Tibial nerve (tissue), 4 donors: Measurements from ENCODE around the gene RPLP2.

Experiments used
- CTCF ChIP-seq, 5 experiments: fragments of 200-600 bp in 3 of 5; fragments of 450-650 bp in 2 of 5; sonication (generic) in 3 of 5; IDR thresholded peaks; one replicate each; pipeline ENCODE4 v1.5.1; 2016 to 2019; ENCODE audit warnings: antibody characterized with exemption in 5 of 5, mild to moderate bottlenecking in 3 of 5, moderate library complexity in 2 of 5
- EP300 ChIP-seq, 2 donors: sonication (generic); formaldehyde crosslinking; IDR thresholded peaks; one replicate each; pipeline ENCODE4 v1.6.1; 2017; ENCODE audit warnings: antibody characterized with exemption in 2 of 2, mild to moderate bottlenecking in 1 of 2
- POLR2A ChIP-seq, 2 donors: fragments of 450-650 bp; IDR thresholded peaks; one replicate each; pipeline ENCODE4 v1.6.1; 2017; ENCODE audit warnings: antibody characterized with exemption in 2 of 2, mild to moderate bottlenecking in 2 of 2, moderate library complexity in 2 of 2

- TF ChIP-seq POLR2A (IDR thresholded peaks at IDR 0.05) (no peak), CTCF (IDR thresholded peaks at IDR 0.05) (no peak), EP300 (IDR thresholded peaks at IDR 0.05) (no peak)
These were observed 46.0 kb upstream of the RPLP2 start for GRCh38 chr11:763549-764321.
